ENCODE data around the gene NUDT8.
A peak's percentile ranks its signal among the peaks of the same experiment; 100 is the strongest.
"Not testable (repeated sequence)": the region's sequence is repeated elsewhere in the genome, so short reads cannot be mapped to it uniquely, and the experiment has no call there.

Gene NUDT8

DNA sequence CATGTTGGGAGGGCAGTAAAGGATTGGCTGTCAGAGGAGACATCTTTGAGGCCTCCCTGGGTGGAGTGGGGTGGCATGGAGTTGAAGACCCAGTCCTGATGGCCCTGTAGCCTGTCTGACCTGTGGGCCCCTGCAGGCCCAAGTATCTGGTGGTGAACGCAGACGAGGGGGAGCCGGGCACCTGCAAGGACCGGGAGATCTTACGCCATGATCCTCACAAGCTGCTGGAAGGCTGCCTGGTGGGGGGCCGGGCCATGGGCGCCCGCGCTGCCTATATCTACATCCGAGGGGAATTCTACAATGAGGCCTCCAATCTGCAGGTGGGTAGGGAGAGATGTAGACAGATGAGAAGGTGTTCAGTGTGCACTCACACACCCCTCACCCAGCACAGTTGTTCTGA, 20.4 kb downstream of the NUDT8 start:
- DNase-seq: no peak

DNA sequence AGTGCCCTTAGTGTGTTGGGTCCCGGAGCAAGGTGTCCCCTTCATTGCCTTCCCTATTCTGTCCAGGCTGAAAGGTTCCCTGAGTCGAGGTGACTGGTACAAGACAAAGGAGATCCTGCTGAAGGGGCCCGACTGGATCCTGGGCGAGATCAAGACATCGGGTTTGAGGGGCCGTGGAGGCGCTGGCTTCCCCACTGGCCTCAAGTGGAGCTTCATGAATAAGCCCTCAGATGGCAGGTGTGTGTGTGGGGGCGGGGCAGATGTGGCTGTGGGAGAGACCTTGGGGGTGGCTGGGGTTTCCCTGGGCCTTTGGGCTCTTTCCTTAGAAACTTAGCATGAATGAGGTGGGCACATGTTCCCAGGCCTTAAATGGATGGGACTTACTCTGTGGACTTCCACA, 21.3 kb downstream of the NUDT8 start:
- no peak for DNase-seq

DNA sequence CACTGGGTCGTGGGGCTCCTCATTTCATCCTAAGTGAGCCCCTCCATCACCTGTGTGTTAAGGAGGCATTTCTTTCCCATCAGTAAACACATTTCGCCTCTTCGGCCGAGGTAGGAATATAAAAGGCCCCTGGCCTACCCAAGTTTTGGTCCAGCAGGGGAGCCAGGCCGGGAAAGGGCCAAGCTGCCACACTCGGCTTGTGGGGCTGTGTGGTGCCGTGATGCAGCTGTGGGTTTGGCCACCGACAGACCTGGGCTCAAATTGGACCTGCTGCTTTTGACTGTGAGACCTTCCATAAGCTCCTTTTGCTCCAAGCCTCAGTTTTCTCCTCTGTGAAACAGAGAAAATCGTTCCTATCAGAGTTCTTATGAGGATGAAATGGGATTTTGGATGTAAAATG, 22.2 kb downstream of the NUDT8 start:
- DNase-seq: no peak

DNA sequence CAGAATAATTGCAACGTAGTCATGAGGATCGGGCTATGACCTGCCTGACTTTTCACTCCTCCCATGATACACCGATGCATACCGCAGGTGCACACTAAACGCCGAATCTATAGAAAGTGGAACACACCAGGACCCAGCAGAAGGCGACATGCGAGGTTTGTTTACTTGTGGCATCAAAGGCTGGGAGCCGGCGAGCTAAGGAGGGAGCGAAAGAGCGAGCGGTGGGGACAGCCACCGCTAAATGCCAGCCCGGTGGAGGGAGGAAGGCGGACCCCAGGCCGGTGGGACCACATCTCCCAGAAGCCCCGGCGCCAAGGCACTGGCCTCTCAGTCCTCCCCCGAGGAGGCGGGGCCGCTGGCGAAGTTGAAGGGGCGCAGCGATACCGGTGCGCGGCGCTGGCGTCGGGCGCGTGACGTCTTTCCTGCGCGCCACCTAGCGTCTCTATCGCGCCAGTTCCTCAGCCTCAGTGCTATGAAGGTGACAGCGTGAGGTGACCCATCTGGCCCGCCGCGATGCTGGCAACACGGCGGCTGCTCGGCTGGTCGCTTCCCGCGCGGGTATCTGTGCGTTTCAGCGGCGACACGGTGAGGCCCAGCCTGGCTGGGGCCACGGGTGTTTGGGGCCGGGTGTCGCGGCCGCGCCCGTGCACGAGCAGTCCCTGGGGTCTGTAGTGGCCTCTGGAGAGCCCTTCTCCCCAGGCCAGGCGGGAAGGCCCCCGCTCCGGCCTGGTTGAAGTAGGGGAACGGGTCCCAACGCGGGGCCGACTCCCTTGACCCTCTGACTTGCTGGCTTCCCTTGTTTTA, 23.0 kb downstream of the NUDT8 start, which contains the start of gene NDUFV1:
Gene NDUFV1, plus strand, starts transcription at position 445 of the 804 bp plus-strand sequence. Its CDS starts 69 bp downstream, at position 514.
- peak; percentile 88 for DNase-seq

DNA sequence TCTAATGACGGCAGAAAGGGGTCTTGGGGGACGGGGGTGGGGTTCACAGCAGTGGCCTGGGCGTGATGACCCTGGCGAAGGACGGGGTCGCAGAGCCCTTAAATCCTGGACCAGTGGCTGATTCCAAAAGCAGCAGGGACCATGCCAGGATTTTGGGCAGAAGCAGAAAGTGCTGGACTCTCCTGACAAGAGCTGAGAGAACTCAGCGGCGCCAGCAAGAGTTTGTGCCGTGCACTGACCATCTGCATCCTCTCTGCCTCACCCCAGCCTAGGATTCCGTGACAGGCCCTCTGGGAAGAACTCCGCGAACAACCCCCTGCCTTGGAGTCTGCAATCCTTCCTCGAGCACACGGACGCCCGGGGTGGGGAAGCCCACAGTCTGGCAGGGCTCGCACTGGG, 23.6 kb downstream of the NUDT8 start:
- DNase-seq: no peak

DNA sequence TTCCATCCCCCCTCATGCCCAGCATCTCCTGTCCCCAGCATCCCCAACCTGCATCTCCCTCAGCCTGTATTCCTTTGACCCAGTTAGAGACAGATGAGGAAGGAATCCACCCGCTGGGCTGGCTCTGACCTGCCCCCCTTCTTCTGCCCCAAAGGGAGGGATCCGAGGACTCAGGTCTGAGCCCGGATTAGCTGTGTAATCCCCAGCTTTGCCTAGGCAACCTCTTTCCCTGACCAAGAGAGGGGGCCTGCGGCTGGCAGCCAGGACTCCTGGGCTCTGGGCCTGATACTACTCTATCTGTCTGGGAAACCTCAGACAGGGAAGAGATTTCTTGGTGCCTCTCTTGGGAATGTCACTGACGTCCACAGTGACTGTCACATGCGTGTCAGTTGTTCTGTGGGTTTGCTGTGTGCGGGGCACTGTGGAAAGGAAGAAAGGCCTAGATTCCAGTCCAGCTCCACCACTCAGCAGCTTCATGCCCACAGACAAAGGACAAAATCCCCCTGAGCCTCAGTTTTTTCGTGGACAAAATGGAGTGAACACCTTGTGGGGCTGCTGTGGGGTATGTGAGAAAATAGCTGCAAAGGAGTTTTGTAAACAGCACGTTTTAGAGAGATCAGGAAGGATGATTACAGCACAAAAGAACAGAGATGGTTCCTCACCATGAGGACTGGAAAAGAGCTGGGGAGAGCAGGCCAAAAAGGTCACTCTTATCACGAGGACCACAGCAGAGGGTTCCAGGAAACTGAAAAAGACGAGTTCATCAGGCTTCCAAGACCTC, 24.3 kb downstream of the NUDT8 start:
- DNase-seq: no peak

DNA sequence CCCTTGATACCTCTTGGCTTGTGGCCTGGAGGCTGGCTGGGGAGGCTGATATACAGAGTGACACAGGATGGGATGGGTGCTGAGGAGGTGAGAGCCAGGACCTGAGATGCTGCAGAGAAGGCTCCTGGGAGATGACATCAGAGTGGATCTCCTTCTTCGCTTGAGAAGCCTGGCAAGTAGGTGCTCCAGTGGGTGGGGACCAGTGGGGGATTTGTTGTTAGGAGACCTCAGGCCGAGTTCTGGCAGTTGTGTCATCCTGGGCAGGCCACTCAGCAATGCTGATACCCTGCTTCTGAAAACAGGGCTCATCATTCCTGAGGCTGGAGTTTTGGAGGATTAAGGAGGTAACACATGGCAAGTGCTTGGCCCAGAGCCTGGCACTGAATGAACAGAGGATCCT, 24.9 kb downstream of the NUDT8 start:
- no peak for DNase-seq

DNA sequence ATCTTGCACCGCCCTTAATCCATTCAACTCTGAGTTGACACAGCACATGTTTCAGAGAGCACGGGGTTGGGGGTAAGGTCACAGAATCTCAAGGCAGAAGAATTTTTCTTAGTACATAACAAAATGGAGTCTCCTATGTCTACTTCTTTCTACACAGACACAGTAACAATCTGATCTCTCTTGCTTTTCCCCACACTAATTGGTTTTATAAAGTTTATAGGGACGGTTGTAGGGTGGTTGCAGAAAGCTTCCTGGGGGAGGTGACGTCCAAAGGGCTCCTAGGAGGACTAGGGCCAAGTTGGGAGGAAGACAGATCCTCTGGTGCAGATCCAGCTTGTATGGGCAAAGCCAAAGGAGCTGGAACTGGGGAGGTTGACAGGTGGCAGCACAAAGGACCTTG, 25.6 kb downstream of the NUDT8 start:
- DNase-seq: not testable (repeated sequence)

DNA sequence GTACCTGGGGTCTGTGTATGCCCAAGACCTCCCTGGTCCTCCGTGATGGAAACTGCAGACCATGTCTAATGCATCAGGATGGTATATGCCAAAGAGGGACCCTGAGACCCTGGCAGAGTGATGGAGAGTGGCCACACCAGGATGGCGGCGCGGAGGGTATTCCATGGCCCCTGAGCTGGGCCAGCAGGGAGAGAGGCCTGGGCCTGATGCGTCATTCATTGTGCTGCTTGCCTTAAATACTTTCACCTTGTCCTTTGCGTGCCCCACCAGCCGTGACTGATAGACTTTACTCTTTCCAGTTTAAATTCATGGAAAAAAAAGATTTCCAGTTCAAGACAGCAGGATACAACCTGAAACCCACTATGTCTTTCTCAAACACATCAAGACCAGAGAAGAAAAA, 28.6 kb downstream of the NUDT8 start:
- no peak for DNase-seq

DNA sequence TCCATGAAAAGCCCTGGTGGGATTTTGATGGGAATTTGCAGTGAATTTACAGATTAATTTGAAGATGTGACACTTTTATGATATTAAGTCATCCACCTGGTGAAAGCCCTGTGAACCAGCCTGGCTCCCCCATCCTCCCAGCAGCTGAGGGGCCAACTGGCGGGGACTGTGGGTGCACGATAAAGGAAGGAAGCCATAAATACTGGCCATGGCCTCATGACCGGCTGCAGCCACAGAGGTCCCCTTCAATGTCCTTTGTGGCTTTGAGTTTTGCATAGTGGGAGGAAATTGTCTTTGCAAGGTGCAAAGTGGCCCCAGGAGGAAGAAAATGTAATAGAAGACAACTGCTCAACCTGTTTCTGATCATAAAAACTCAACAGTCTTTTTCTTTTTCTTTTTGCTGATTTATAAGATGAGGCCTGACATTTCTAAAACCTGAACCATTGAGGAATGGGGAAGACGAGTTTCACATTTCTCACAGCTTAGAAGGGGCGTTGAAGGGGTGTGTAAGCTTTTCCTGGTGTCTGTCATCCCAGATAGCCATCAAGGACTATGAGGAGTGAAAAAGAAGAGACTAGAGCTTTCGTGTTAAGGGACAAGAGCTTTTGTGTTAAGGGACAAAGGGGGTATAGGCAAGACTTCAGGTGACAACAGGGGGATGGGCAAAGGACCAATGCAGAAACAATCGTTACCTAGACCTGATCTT, 29.3 kb downstream of the NUDT8 start:
- DNase-seq: no peak

DNA sequence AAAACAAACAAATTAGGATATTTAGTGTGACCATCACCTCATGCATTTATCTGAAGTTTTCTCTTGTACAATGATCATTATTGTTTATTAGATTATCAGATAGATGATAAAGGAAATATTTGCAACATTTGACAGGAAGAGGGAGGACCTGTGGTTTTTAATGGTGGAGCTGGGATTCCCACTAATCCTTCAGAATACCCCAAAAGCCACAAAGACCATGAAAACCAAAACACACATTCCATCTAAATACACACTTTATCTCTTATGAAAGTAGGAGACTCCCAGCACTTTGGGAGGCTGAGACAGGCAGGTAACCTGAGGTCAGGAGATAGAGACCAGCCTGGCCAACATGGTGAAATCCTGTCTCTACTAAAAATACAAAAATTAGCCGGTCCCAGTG, 30.6 kb downstream of the NUDT8 start:
- DNase-seq: no peak

DNA sequence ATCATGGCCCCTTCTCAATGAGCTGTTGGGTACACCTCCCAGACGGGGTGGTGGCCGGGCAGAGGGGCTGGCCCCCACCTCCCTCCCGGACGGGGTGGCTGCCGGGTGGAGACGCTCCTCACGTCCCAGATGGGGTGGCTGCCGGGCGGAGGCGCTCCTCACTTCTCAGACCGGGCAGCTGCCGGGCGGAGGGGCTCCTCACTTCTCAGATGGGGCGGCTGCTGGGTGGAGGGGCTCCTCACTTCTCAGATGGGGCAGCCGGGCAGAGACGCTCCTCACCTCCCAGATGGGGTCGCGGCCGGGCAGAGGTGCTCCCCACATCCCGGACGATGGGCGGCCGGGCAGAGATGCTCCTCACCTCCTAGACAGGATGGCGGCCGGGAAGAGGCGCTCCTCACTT, 31.8 kb downstream of the NUDT8 start:
- DNase-seq: not testable (repeated sequence)

DNA sequence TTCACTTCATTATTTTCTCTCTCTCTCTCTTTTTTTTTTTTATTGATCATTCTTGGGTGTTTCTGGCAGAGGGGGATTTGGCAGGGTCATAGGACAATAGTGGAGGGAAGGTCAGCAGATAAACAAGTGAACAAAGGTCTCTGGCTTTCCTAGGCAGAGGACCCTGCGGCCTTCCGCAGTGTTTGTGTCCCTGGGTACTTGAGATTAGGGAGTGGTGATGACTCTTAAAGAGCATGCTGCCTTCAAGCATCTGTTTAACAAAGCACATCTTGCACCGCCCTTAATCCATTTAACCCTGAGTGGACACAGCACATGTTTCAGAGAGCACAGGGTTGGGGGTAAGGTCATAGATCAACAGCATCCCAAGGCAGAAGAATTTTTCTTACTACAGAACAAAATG, 32.3 kb downstream of the NUDT8 start:
- not testable (repeated sequence) for DNase-seq

DNA sequence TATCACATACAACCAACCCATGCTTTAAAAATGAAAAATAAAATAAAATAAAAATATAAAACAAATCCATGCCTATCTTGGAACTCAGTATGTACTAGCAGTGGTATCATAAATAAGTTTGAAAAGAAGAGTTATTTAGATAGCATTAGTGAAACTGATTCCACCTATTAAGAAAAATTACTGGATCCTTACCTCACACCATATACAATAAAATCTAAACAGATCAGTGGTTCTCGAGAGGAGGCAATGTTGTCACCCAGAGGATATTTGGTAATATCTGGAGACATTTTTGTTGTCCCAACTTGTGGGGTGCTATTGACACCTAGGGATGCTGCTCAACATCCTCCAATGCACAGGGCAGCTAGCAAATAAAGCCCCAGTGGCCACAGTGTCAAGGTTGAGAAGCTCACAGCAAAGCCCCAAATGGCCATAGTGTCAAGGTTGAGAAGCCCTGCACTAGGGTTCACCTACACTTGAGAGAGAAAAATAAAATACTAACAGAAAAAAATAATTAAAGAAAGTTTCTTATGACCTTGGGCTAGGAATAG, 32.9 kb downstream of the NUDT8 start:
- DNase-seq: no peak

DNA sequence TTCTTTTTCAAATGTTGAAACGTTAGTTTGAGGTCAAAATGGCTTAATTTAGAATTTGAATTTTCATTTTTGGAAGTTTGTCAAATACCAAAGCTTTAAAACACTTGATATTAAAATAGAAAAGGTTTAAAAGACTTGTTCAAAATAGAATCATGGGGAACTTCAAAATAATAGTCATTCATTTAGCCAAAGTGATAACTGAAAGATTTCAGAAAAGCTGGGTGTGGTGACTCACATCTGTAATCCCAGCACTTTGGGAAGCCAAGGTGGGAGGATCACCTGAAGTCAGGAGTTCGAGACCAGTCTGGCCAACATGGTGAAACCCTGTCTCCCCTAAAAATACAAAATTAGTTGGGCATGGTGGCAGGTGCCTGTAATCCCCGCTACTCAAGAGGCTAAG, 35.3 kb downstream of the NUDT8 start:
- no peak for DNase-seq

DNA sequence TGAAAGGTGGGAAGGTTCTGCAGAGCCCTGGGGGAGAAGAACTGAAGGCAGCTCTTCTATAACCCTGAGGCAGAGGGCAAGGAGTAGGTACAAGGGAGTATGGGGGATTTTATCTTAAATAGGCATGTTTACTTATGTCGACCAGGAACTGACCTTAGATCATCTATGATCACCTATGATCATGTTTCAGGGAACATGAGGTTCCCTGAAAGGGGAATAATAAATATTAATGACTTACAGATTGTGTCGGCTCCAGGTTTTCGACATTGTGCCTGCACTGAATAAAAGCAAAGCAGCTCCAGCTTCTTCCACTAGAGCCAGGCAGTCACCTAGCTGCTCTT, 36.2 kb downstream of the NUDT8 start:
- no peak for DNase-seq

DNA sequence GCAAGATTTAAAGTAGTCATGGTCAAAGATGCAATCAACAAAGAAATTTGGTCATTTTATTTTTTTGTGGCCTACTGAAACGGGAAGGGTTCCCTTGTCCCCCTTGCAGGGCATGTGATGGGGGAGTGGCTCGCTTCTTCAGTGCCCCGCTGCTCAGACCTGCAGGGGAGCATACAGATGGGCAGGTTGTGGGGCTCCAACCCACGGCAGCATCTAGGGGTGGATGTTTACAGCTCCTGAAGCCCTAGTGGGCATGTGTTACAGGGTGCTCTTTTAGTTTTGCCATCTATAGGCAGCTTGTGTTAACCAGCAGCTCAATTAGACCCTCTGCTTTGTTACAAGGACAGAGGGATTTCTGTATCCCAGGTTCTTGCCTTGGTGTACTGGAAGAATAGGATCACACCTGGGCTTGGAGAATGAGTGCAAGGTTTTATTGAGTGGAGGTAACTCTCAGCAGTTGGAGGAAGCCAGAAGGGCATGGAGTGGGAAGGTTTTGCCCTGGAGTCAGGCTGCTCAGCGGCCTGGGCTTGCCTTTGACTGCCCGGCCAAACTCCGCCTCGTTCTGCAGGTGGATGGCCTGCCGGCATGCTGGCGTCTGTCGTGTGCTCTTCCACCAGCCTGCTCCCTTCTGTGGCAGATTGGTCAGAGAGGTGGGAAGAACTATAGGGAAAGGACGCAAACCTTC, 36.7 kb downstream of the NUDT8 start:
- DNase-seq: no peak

DNA sequence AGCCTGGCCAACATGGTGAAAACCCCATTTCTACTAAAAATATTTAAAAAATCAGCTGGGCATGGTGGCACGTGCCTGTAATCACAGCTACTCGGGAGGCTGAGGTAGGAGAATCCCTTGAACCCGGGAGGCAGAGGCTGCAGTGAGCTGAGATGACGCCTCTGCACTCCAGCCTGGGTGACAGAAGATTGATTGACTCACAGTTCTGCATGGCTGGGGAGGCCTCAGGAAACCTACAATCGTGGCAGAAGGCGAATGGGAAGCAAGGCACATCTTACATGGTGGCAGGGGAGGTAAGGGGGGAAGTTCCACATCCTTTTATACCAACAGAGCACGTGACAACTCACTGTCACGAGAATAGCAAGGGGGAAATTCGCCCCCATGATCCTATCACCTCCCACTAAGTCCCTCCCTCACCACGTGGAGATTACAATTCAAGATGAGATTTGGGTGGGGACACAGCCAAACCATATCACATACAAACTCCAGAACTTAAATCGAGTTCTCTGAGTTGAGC, 40.8 kb downstream of the NUDT8 start:
- DNase-seq: not testable (repeated sequence)

DNA sequence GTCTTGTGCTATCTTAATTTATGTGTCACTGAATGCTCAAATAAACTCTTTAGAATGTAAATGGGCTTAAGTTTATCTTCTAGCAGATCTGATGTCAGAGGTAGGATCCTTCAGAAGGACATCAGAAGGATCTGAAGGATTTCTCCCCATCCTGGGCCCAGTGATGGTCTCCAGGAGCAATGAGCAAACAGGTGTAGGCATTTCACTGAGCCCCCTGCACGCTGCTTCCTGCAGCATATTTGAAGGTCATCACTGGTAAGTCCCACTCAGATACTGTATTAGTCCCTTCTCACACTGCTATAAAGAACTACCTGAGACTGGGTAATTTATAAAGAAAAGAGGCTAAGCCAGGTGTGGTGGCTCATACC, 41.6 kb downstream of the NUDT8 start:
- DNase-seq: no peak

DNA sequence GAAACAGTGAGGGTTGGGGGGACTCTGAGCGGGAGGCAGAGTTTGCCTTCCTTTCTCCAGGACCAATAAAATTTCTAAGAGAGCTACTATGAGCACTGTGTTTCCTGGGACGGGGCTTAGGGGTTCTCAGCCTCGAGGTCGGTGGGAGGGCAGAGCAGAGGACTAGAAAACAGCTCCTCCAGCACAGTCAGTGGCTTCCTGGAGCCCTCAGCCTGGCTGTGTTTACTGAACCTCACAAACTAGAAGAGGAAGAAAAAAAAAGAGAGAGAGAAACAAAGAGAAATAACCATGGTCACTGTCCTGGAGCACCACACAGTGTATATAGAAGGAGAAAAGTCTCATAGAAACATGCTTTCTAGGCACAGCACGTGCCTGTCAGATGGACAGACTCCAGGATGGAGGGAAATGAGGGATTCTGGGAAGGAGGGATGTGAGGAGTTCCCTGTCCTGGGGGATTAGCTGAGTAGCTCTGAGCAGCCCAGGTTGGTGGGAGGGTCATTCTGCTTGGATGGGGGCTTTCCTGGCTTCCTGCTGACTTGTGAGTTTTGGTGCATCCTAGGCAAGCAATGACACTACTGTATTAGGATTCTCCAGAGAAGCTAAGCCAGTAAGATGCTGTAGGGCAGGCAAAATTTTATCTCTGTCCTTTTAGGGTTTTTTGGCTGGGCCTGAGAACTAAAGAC, 43.0 kb downstream of the NUDT8 start:
- no peak for DNase-seq

DNA sequence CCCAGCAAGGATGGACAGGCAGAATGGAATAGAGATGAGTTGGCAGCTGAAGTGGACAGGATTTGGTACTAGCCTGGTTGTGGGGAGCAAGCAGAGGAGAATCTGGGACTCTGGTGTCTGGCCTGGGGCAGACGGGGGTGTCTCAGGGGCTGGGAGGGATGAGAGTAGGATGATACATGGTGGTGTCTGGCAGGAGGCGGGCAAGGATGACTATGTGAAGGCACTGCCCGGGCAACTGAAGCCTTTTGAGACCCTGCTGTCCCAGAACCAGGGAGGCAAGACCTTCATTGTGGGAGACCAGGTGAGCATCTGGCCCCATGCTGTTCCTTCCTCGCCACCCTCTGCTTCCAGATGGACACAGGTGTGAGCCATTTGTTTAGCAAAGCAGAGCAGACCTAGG, 43.8 kb downstream of the NUDT8 start:
- DNase-seq: no peak

Data from NCI-H748 treated with DMSO at 0.1 percent for 48 hours (cell line).